HG02623 (cell line): ENCODE results near the gene MAD2L1BP.
A peak's percentile ranks its signal among the peaks of the same experiment; 100 is the strongest.
"Not testable (repeated sequence)": the region's sequence is repeated elsewhere in the genome, so short reads cannot be mapped to it uniquely, and the experiment has no call there.

Source experiments
- ATAC-seq: cut with Tn5 transposase; IDR thresholded peaks from one replicate; pipeline ENCODE4 v1.9.1; 2021; ENCODE audit warnings: moderate library complexity; ENCODE audit not compliant: unreplicated experiment

The MAD2L1BP gene

GRCh38 chr6:43635387-43636307 lies at the start of gene MAD2L1BP:
MAD2L1BP (plus strand) TSS chr6:43635840; CDS start chr6:43635876, 36 bp downstream.
- peak; percentile 76 for ATAC-seq

GRCh38 chr6:43588194-43588593 lies 47.4 kb upstream of the MAD2L1BP start:
- ATAC-seq, result no peak

- not testable (repeated sequence) for ATAC-seq
Measured at GRCh38 chr6:43589564-43589963, 46.1 kb upstream of the MAD2L1BP start.

- ATAC-seq, result no peak
Measured at GRCh38 chr6:43593938-43594337, 41.7 kb upstream of the MAD2L1BP start.

GRCh38 chr6:43600595-43600994 lies 35.0 kb upstream of the MAD2L1BP start:
- no peak for ATAC-seq

GRCh38 chr6:43604174-43604573 lies 31.5 kb upstream of the MAD2L1BP start:
- ATAC-seq, result no peak

GRCh38 chr6:43606019-43606418 lies 29.6 kb upstream of the MAD2L1BP start:
- no peak for ATAC-seq

- ATAC-seq, result no peak
Measured at GRCh38 chr6:43608310-43608763, 27.3 kb upstream of the MAD2L1BP start.

- ATAC-seq, result no peak
Measured at GRCh38 chr6:43608807-43609206, 26.8 kb upstream of the MAD2L1BP start.

GRCh38 chr6:43609402-43609801 lies 26.2 kb upstream of the MAD2L1BP start:
- no peak for ATAC-seq

GRCh38 chr6:43610431-43610830 lies 25.2 kb upstream of the MAD2L1BP start:
- no peak for ATAC-seq

GRCh38 chr6:43613721-43614395 lies 21.8 kb upstream of the MAD2L1BP start:
- no peak for ATAC-seq

- ATAC-seq, result no peak
Measured at GRCh38 chr6:43614396-43614730, 21.3 kb upstream of the MAD2L1BP start.

- no peak for ATAC-seq
Measured at GRCh38 chr6:43616725-43617472, 18.7 kb upstream of the MAD2L1BP start.

GRCh38 chr6:43621078-43621835 lies 14.4 kb upstream of the MAD2L1BP start:
- ATAC-seq, result no peak

GRCh38 chr6:43621836-43622180 lies 13.8 kb upstream of the MAD2L1BP start:
- ATAC-seq, result no peak

GRCh38 chr6:43622541-43622940 lies 13.1 kb upstream of the MAD2L1BP start:
- ATAC-seq, result no peak

GRCh38 chr6:43623880-43624785 lies 11.5 kb upstream of the MAD2L1BP start:
- ATAC-seq, result no peak

GRCh38 chr6:43624786-43625288 lies 10.8 kb upstream of the MAD2L1BP start:
- ATAC-seq, result no peak
